Liver (tissue), 3 donors: ENCODE measurements around the gene SQOR.

Experiments used
- FOXA1 ChIP-seq: IDR thresholded peaks from 2 replicates; pipeline ENCODE4 v1.6.1; 2016; ENCODE audit warnings: antibody characterized with exemption
- JUND ChIP-seq, 2 donors: IDR thresholded peaks; 2 replicates each; pipeline ENCODE4 v1.6.1; 2016; ENCODE audit warnings: antibody characterized with exemption in 2 of 2
- RAD21 ChIP-seq, 2 donors: IDR thresholded peaks; 2 replicates each; pipeline ENCODE4 v1.6.1; 2016; ENCODE audit warnings: antibody characterized with exemption in 2 of 2, mild to moderate bottlenecking in 2 of 2
- SP1 ChIP-seq: IDR thresholded peaks from 2 replicates; pipeline ENCODE4 v1.6.1; 2018; ENCODE audit warnings: antibody characterized with exemption, mild to moderate bottlenecking
- TAF1 ChIP-seq: conservative IDR thresholded peaks from 2 replicates; pipeline ENCODE4 v1.6.1; 2016; ENCODE audit warnings: antibody characterized with exemption, mild to moderate bottlenecking
- YY1 ChIP-seq: IDR thresholded peaks from 2 replicates; pipeline ENCODE4 v1.6.1; 2016; ENCODE audit warnings: antibody characterized with exemption, mild to moderate bottlenecking
- TF ChIP-seq, protein P1 (sequence below): fragments of 150-350 bp; IDR thresholded peaks from 2 replicates; pipeline ENCODE4 v1.5.1; 2017; ENCODE audit warnings: improper control_type of control experiment, low read depth, low read length; ENCODE audit not compliant: missing input control
- TF ChIP-seq, protein P2 (sequence below): IDR thresholded peaks from 2 replicates; pipeline ENCODE4 v1.6.1; 2016; ENCODE audit warnings: antibody characterized with exemption, mild to moderate bottlenecking
- TF ChIP-seq, protein P3 (sequence below): IDR thresholded peaks from 2 replicates; pipeline ENCODE4 v1.6.1; 2016; ENCODE audit warnings: antibody characterized with exemption
- donor health status: healthy.
- donor health status: healthy.

DNA sequence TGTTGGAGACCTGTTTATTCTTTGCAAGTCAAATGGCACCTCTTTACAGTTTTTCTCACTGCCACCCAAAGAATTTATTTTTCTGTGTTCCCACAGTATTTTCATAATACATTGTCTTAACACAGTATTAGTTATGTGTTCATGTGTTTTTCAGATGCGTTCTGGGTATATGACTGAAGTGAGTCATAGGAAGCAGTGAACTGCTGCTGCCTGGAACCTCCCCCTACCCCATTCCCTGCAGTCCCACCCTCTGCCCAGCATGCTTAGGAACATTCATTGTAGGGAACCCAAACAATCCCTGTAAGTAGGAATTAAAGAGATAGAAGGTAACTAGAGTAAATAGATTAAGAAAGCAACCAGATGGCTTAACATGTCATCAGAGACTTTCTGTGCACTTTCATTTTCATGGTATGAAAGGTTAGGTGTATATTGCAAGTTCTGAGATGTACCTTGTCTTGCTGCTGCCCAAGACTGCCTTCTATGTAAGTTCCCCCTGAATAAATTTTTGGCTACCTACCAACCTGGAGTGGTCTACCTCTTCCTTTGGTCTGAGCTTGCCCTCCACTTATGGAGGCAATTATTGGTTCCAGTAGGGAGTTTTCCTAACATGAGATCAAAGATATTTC, 21.9 kb upstream of the SQOR start:
- TF ChIP-seq TAF1: no peak
- no peak for TF ChIP-seq FOXA1
- TF ChIP-seq, protein P1, sequence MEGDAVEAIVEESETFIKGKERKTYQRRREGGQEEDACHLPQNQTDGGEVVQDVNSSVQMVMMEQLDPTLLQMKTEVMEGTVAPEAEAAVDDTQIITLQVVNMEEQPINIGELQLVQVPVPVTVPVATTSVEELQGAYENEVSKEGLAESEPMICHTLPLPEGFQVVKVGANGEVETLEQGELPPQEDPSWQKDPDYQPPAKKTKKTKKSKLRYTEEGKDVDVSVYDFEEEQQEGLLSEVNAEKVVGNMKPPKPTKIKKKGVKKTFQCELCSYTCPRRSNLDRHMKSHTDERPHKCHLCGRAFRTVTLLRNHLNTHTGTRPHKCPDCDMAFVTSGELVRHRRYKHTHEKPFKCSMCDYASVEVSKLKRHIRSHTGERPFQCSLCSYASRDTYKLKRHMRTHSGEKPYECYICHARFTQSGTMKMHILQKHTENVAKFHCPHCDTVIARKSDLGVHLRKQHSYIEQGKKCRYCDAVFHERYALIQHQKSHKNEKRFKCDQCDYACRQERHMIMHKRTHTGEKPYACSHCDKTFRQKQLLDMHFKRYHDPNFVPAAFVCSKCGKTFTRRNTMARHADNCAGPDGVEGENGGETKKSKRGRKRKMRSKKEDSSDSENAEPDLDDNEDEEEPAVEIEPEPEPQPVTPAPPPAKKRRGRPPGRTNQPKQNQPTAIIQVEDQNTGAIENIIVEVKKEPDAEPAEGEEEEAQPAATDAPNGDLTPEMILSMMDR: no peak
- TF ChIP-seq JUND (IDR thresholded peaks at IDR 0.05): no peak
- TF ChIP-seq, protein P2, sequence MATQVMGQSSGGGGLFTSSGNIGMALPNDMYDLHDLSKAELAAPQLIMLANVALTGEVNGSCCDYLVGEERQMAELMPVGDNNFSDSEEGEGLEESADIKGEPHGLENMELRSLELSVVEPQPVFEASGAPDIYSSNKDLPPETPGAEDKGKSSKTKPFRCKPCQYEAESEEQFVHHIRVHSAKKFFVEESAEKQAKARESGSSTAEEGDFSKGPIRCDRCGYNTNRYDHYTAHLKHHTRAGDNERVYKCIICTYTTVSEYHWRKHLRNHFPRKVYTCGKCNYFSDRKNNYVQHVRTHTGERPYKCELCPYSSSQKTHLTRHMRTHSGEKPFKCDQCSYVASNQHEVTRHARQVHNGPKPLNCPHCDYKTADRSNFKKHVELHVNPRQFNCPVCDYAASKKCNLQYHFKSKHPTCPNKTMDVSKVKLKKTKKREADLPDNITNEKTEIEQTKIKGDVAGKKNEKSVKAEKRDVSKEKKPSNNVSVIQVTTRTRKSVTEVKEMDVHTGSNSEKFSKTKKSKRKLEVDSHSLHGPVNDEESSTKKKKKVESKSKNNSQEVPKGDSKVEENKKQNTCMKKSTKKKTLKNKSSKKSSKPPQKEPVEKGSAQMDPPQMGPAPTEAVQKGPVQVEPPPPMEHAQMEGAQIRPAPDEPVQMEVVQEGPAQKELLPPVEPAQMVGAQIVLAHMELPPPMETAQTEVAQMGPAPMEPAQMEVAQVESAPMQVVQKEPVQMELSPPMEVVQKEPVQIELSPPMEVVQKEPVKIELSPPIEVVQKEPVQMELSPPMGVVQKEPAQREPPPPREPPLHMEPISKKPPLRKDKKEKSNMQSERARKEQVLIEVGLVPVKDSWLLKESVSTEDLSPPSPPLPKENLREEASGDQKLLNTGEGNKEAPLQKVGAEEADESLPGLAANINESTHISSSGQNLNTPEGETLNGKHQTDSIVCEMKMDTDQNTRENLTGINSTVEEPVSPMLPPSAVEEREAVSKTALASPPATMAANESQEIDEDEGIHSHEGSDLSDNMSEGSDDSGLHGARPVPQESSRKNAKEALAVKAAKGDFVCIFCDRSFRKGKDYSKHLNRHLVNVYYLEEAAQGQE: no peak
- TF ChIP-seq RAD21 (IDR thresholded peaks at IDR 0.05): no peak
- no peak for TF ChIP-seq SP1
- no peak for TF ChIP-seq YY1
- TF ChIP-seq, protein P3, sequence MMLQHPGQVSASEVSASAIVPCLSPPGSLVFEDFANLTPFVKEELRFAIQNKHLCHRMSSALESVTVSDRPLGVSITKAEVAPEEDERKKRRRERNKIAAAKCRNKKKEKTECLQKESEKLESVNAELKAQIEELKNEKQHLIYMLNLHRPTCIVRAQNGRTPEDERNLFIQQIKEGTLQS: no peak
